Activated CD4-positive, alpha-beta T cell treated with anti-CD3 and anti-CD28 coated beads, Interleukin-2, amount 10 ng/mL, durations not matched to agents 7 days and 5 days (primary cell): ENCODE measurements around the gene MUC4. TPM values are rescaled to one million over a fixed set of nuclear protein-coding genes. Genes with fewer than 3 reads are reported as not detected.

Source experiments
- CTCF ChIA-PET: fragments of 350-600 bp; sonication (Branson Sonifier 250); formaldehyde crosslinking; loops from one replicate; lab custom pipeline; 2021; ENCODE audit warnings: antibody characterized with exemption; lab: Charles Lee
- POLR2A ChIA-PET: fragments of 350-600 bp; sonication (Branson Sonifier 250); formaldehyde crosslinking; loops from one replicate; lab custom pipeline; 2021; ENCODE audit warnings: antibody characterized with exemption; lab: Charles Lee
- DNase-seq: peaks from one replicate; pipeline ENCODE4 v3.0.0-alpha.2; 2020
- H3K27ac Mint-ChIP-seq: one replicate; pipeline ENCODE4 v1.8.0; 2021; ENCODE audit warnings: mild to moderate bottlenecking, moderate library complexity, mixed read lengths
- H3K27me3 Mint-ChIP-seq: one replicate; pipeline ENCODE4 v1.8.0; 2021; ENCODE audit warnings: mixed read lengths
- H3K36me3 Mint-ChIP-seq: one replicate; pipeline ENCODE4 v1.8.0; 2021; ENCODE audit warnings: low read depth, mixed read lengths
- H3K4me1 Mint-ChIP-seq: one replicate; pipeline ENCODE4 v1.8.0; 2021; ENCODE audit warnings: mixed read lengths
- H3K4me3 Mint-ChIP-seq: one replicate; pipeline ENCODE4 v1.8.0; 2021; ENCODE audit warnings: mild to moderate bottlenecking, moderate library complexity, mixed read lengths
- H3K9me3 Mint-ChIP-seq: one replicate; pipeline ENCODE4 v1.8.0; 2021; ENCODE audit warnings: mixed read lengths
- microRNA-seq: library from miRNA; unstranded; fragments of <30 nt; microRNA quantifications from one replicate; pipeline ENCODE4 v1.2.0, GENCODE V29; 2021; ENCODE audit warnings: borderline microRNAs expressed, borderline replicate concordance
- total RNA-seq, 2 experiments: library from RNA; stranded (reverse); gene quantifications; one replicate each; pipeline ENCODE4 v1.2.3, GENCODE V29; 2021

Gene MUC4
- total RNA-seq, 2 experiments from 2014 or later: under 0.01 to 0.15 TPM

GRCh38 chr3:195698325-195698646 is 113.4 kb downstream of the MUC4 start:
- no peak for DNase-seq
- Mint-ChIP-seq H3K4me1 (no peaks in the 10 kb centered on the region), H3K27me3 (no peaks in the 10 kb centered on the region), H3K36me3 (peaks cover 20% of the 10 kb centered on the region), H3K27ac (no peak overlapping the region), H3K9me3 (no peaks in the 10 kb centered on the region), H3K4me3 (no peak overlapping the region)
- CTCF ChIA-PET: interaction anchor here (0.6 to 1.3 kb wide), 2 partner anchors 161 to 1165 kb away, joined by 3 read pairs; no protein-coding TSS in a partner anchor
- POLR2A ChIA-PET: no interaction called here

DNA sequence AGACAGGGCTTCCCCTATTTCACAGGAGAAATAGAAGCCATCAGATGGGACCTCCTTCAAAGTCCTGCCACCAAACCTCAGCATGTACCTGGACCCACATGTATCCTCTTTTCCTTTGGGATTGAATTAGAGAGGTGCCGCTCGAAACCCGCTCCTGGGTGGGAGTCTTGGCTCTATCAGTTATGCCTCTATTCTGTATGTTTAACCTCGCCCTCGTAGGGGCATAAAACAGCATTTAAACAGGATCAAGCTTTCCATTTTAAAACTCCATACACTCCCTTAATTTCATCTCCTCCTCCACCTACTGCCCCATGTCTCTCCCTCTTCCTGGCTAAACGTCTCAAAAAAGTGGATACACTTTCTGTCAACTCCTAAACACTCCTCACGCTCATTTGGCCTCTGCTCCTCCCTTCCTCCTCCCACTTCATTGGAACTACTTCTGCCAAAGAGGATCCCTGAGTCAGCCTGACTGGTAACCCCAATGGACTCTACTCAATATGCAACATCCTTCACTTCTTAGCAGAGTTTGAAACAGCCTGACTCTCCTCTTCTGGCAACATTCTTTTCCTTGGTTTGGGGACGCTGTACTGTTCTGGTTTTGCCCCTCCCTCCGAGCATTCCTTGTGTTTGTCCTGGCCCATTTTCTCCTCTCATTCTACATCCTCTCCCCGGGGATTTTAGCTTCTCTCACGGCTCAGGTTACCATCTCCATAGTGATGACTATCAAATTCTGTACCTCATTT is 114.0 kb downstream of the MUC4 start:
- Mint-ChIP-seq H3K4me3 (no peak overlapping the region), H3K27me3 (no peaks in the 10 kb centered on the region), H3K27ac (no peak overlapping the region), H3K9me3 (no peaks in the 10 kb centered on the region), H3K4me1 (no peaks in the 10 kb centered on the region), H3K36me3 (peaks cover 23% of the 10 kb centered on the region)
- DNase-seq: no peak
- ChIA-PET CTCF (interaction anchor here (0.6 kb wide), 1 partner anchor 1164 kb away, joined by 3 read pairs; no protein-coding TSS in a partner anchor), POLR2A (no interaction called here)

Small RNA genes within 50 kb of the gene (microRNA-seq; reads per million reads assigned to microRNA genes)
- not detected for gene MIR570

Other genes starting within 250 kb of the MUC4 start
- not detected for gene APOD, start 228.0 kb downstream of the MUC4 start, total RNA-seq
- gene MUC20, start 91.0 kb downstream of the MUC4 start, total RNA-seq: 1 to 10 TPM; 1.2 to 1.4 TPM
- 100 to 1,000 TPM; 121 to 136 TPM for gene TNK2, start 96.6 kb upstream of the MUC4 start, total RNA-seq